Transverse colon (tissue), 4 donors: ENCODE measurements around the gene STOML3. TPM values are rescaled to one million over a fixed set of nuclear protein-coding genes. Genes with fewer than 3 reads are reported as not detected.
A peak's percentile ranks its signal among the peaks of the same experiment; 100 is the strongest.
"Not testable (repeated sequence)": the region's sequence is repeated elsewhere in the genome, so short reads cannot be mapped to it uniquely, and the experiment has no call there.

Experiments used
- DNase-seq: peaks from one replicate; pipeline ENCODE4 v3.0.0-alpha.2; 2019
- H3K27ac ChIP-seq, 4 donors: fragments of 200-600 bp; sonication (generic); 2 replicates each; pipeline ENCODE4 v1.5.1; 2016 to 2018; ENCODE audit warnings: inconsistent platforms in 4 of 4
- H3K27me3 ChIP-seq: fragments of 200-600 bp; sonication (generic); 2 replicates; pipeline ENCODE4 v1.5.1; 2017; ENCODE audit warnings: inconsistent platforms
- H3K36me3 ChIP-seq, 4 donors: fragments of 200-600 bp; sonication (generic); 2 replicates each; pipeline ENCODE4 v1.5.1; 2017 to 2019; ENCODE audit warnings: inconsistent platforms in 4 of 4
- H3K4me1 ChIP-seq, 4 donors: fragments of 200-600 bp; sonication (generic); 2 replicates each; pipeline ENCODE4 v1.5.1; 2017 to 2020; ENCODE audit warnings: inconsistent platforms in 4 of 4
- H3K4me3 ChIP-seq, 4 donors: fragments of 200-600 bp; sonication (generic); 1 replicate in 1 of 4; 2 replicates in 3 of 4; pipeline versions ENCODE4 v1.5.1 to v1.6.1; 2017 to 2019; ENCODE audit warnings: inconsistent platforms in 4 of 4
- H3K9me3 ChIP-seq, 2 donors: fragments of 200-600 bp; sonication (generic); 2 replicates each; pipeline ENCODE4 v1.5.1; 2017 to 2019; ENCODE audit warnings: inconsistent platforms in 2 of 2
- CTCF ChIP-seq, 5 experiments: fragments of 200-600 bp in 3 of 5; fragments of 450-650 bp in 2 of 5; sonication (generic) in 3 of 5; IDR thresholded peaks; 1 replicate in 2 of 5; 2 replicates in 3 of 5; pipeline ENCODE4 v1.5.1; 2016 to 2017; ENCODE audit warnings: antibody characterized with exemption in 5 of 5, inconsistent platforms in 3 of 5, mild to moderate bottlenecking in 2 of 5, moderate library complexity in 1 of 5
- EP300 ChIP-seq: sonication (generic); formaldehyde crosslinking; IDR thresholded peaks from one replicate; pipeline ENCODE4 v1.6.1; 2017; ENCODE audit warnings: antibody characterized with exemption, low read depth
- POLR2A ChIP-seq: fragments of 450-650 bp; IDR thresholded peaks from one replicate; pipeline ENCODE4 v1.6.1; 2016; ENCODE audit warnings: antibody characterized with exemption, mild to moderate bottlenecking, moderate library complexity
- POLR2AphosphoS5 ChIP-seq, 3 donors: sonication (generic); formaldehyde crosslinking; IDR thresholded peaks; one replicate each; pipeline ENCODE4 v1.6.1; 2016; ENCODE audit warnings: antibody characterized with exemption in 3 of 3
- WGBS, 2 donors: methylation state at CpG; one replicate each; pipeline ENCODE4 v1.1.5; 2018; ENCODE audit warnings: low coverage in 1 of 2; 5-methylcytosine and 5-hydroxymethylcytosine counted together
- in situ Hi-C, 4 donors: fragments of 200-750 bp; cut with MboI; loops; one replicate each; pipeline versions ENCODE4 v1.15.0 to v1.15.1; 2017; ENCODE audit warnings: low sequenced_read_pairs in 3 of 4, low pct_ligation_motif_present in 1 of 4, low pct_unique_long_range_greater_than_20kb in 1 of 4
- intact Hi-C: fragments of 100-400 bp; cut with DNase I; formaldehyde crosslinking; loops from one replicate; pipeline ENCODE4 v1.15.1; 2023; ENCODE audit warnings: low total_unique reads
- total RNA-seq, 4 donors: library from RNA; depleted of rRNA; stranded (reverse); fragments of >200 nt; gene quantifications; one replicate each; pipeline ENCODE4 v1.1.0, GENCODE V29; 2016

STOML3 gene
- total RNA-seq, 4 donors from 2014 or later, result 0.55 TPM; not detected in 3

- 6 to 12% methylated on average over 2 of the region's 2 CpGs for WGBS, 2 donors
- Histone ChIP-seq H3K27ac (peak overlapping the region in 1 of 4 donors; percentile 3), H3K27me3 (no peaks in the 10 kb centered on the region), H3K9me3 (no peaks in the 10 kb centered on the region), H3K4me1 (peaks cover 0 to 15% (median 2%) of the 10 kb centered on the region in 4 donors), H3K4me3 (no peak overlapping the region), H3K36me3 (peaks cover 0 to 38% (median 15%) of the 10 kb centered on the region in 4 donors)
- DNase-seq, result peak; percentile 17
- intact Hi-C loops (no loop called here), in situ Hi-C loops (no loop called here)
- TF ChIP-seq CTCF (IDR thresholded peaks at IDR 0.05), result peak; percentile 34 to 50 (median 40)
- no peak for TF ChIP-seq POLR2A
- no peak for TF ChIP-seq POLR2AphosphoS5 (IDR thresholded peaks at IDR 0.05)
Observed at GRCh38 chr13:39016787-39017186, 26.2 kb upstream of the STOML3 start.

- WGBS, 2 donors, result 41 to 67% methylated on average over 1 of the region's 1 CpG
- in situ Hi-C loops (no loop called here), intact Hi-C loops (no loop called here)
- no peak for DNase-seq
- Histone ChIP-seq H3K9me3 (no peaks in the 10 kb centered on the region), H3K4me3 (no peak overlapping the region), H3K4me1 (peaks cover 0 to 15% (median 2%) of the 10 kb centered on the region in 4 donors), H3K36me3 (peaks cover 0 to 39% (median 18%) of the 10 kb centered on the region in 4 donors), H3K27ac (peak overlapping the region in 1 of 4 donors; percentile 3), H3K27me3 (no peaks in the 10 kb centered on the region)
- TF ChIP-seq POLR2AphosphoS5 (IDR thresholded peaks at IDR 0.05) (no peak), EP300 (no peak), POLR2A (no peak), CTCF (IDR thresholded peaks at IDR 0.05) (no peak)
Observed at GRCh38 chr13:39016087-39016486, 25.5 kb upstream of the STOML3 start.

- peaks cover 0 to 48% (median 20%) of the 10 kb centered on the region in 4 donors for H3K36me3 ChIP-seq
- WGBS, 2 donors, result 83 to 87% methylated on average over 4 to 5 of the region's 5 CpGs
- H3K4me1 ChIP-seq, result peaks cover 0 to 5% (median 0%) of the 10 kb centered on the region in 4 donors
- in situ Hi-C loops, result no loop called here
- no peak for DNase-seq
- H3K27ac ChIP-seq, result no peak overlapping the region
- no peaks in the 10 kb centered on the region for H3K9me3 ChIP-seq
- no peak overlapping the region for H3K4me3 ChIP-seq
- intact Hi-C loops, result no loop called here
- no peaks in the 10 kb centered on the region for H3K27me3 ChIP-seq
- TF ChIP-seq CTCF (IDR thresholded peaks at IDR 0.05) (no peak), POLR2A (no peak), POLR2AphosphoS5 (IDR thresholded peaks at IDR 0.05) (no peak), EP300 (no peak)
Observed at GRCh38 chr13:39013462-39013861, 22.8 kb upstream of the STOML3 start.

- H3K36me3 ChIP-seq, result peaks cover 0 to 48% (median 20%) of the 10 kb centered on the region in 4 donors
- in situ Hi-C loops, result no loop called here
Observed at GRCh38 chr13:39012608-39013007, 22.0 kb upstream of the STOML3 start.

GRCh38 chr13:39006371-39007111 lies 15.9 kb upstream of the STOML3 start:
- H3K27me3 ChIP-seq, H3K4me1 ChIP-seq, intact Hi-C loops, DNase-seq, in situ Hi-C loops, H3K9me3 ChIP-seq, H3K27ac ChIP-seq: not testable (repeated sequence)
- H3K4me3 ChIP-seq, result peak overlapping the region in 3 of 4 donors; percentile 14 to 32 (median 16)
- WGBS, 2 donors, result 68 to 70% methylated on average over 11 to 24 of the region's 29 CpGs
- H3K36me3 ChIP-seq, result peaks cover 0 to 14% (median 7%) of the 10 kb centered on the region in 4 donors

More at GRCh38 chr13:39012608-39013007, 22.0 kb upstream of the STOML3 start:
- 88 to 89% methylated on average over 5 to 7 of the region's 7 CpGs for WGBS, 2 donors
- H3K9me3 ChIP-seq, result no peaks in the 10 kb centered on the region
- no peaks in the 10 kb centered on the region for H3K27me3 ChIP-seq
- TF ChIP-seq POLR2A, result no peak
- no peak for TF ChIP-seq POLR2AphosphoS5 (IDR thresholded peaks at IDR 0.05)
- no peak for TF ChIP-seq EP300
- TF ChIP-seq CTCF (IDR thresholded peaks at IDR 0.05), result no peak
- no peak overlapping the region for H3K27ac ChIP-seq
- intact Hi-C loops, result no loop called here
- no peak overlapping the region for H3K4me3 ChIP-seq
- H3K4me1 ChIP-seq, result peaks cover 0 to 5% (median 0%) of the 10 kb centered on the region in 4 donors
- DNase-seq, result no peak
